ENCODE data around the gene FAR2. TPM values are rescaled to one million over a fixed set of nuclear protein-coding genes. Genes with fewer than 3 reads are reported as not detected.

Gene FAR2
- total RNA-seq, 4 donors from 2014 or later, result 7.4 to 45.4 (median 17.9) TPM

DNA sequence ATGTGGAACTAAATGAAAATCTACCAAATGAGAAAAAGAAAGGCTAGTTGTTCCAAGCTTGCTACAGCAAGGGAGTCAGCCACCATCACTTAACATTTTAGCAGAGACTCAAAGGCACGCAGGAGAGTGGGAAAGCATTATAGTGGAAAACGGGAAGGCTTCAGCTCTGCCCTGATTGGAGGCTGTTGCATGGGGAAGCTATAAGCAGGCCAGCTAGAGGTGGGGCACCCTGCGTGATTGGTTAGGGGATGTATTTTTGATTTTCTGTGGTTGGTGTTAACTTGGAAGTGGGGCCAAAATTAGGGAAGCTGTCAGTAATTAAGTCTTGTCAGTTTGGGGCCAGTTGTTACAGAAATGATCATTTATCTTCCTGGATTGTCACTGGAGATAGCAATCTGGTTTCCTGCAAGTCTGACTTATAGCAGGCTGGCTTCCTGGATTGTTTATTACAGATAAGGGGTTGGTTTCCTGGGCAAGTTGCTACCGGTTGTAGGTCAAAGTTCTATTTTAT lies 93.9 kb downstream of the FAR2 start:
- no peak overlapping the region for H3K4me3 ChIP-seq (ENCODE audit: low read depth, poor library complexity, severe bottlenecking)
- WGBS, 2 donors, result 52 to 55% methylated on average over 4 of the region's 4 CpGs
- peak in 1 of 2 donors; percentile 16 for DNase-seq (ENCODE audit: low spot score in 2 of 2)
- intact Hi-C loops (cut with DNase I; ENCODE audit: low total_unique reads), result no loop called here
- TF ChIP-seq, protein P1, sequence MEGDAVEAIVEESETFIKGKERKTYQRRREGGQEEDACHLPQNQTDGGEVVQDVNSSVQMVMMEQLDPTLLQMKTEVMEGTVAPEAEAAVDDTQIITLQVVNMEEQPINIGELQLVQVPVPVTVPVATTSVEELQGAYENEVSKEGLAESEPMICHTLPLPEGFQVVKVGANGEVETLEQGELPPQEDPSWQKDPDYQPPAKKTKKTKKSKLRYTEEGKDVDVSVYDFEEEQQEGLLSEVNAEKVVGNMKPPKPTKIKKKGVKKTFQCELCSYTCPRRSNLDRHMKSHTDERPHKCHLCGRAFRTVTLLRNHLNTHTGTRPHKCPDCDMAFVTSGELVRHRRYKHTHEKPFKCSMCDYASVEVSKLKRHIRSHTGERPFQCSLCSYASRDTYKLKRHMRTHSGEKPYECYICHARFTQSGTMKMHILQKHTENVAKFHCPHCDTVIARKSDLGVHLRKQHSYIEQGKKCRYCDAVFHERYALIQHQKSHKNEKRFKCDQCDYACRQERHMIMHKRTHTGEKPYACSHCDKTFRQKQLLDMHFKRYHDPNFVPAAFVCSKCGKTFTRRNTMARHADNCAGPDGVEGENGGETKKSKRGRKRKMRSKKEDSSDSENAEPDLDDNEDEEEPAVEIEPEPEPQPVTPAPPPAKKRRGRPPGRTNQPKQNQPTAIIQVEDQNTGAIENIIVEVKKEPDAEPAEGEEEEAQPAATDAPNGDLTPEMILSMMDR (IDR thresholded peaks at IDR 0.05), result no peak
- TF ChIP-seq POLR2A (IDR thresholded peaks at IDR 0.05), result no peak

DNA sequence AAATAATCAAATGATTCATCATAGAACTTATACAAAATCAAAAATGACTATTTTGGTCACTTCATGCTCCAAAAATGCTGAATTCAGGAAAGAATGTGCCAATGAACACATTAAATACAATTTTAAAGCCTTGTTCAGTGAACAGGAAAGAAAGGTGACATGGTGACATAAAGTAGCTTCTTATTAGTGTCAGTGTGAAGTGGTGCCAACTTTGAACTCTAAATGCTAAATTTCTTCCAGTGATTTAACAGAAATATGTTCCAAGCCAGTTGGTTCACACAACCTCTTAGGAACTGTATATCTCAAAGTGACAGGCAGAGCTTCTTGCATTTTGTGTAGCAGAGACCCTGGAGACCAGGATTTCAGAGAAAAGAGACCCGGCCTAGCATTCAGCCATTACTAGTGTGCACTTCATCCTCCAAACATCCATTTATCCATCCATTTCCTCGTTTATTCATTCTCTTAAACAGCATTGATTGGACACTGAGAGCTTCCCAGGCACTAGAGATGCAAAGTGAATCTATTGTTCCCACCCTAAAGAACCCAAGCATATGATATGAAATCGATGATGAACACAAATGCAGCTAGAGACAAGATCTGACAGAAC lies 95.2 kb downstream of the FAR2 start:
- 93 to 94% methylated on average over 3 of the region's 3 CpGs for WGBS, 2 donors
- no peak for DNase-seq (ENCODE audit: low spot score in 2 of 2)
- intact Hi-C loops (cut with DNase I; ENCODE audit: low total_unique reads), result no loop called here
- TF ChIP-seq POLR2A (IDR thresholded peaks at IDR 0.05), result no peak
- TF ChIP-seq, protein P1 (IDR thresholded peaks at IDR 0.05), result no peak
- no peak overlapping the region for H3K4me3 ChIP-seq (ENCODE audit: low read depth, poor library complexity, severe bottlenecking)

DNA sequence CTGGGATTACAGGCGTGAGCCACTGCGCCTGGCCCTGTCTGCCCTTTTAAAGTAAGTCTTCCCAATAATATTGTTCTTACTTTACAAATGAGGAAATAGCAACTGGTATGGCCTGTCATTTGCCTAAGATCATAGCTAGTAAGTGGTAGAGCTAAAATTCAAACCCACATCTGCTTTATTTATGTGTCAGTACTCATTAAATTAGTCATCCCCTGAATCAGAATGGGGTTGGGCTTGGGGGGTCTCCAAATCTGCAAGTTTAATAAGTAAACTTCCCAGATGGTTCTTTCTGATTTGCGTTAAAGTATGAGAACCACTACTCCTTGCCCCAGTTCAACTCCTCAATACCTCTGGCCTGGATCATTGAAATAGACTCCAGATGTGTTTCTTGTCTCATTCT lies 96.2 kb downstream of the FAR2 start:
- 92% methylated on average over 3 of the region's 3 CpGs for WGBS, 2 donors
- TF ChIP-seq, protein P1 (IDR thresholded peaks at IDR 0.05), result no peak
- no peak for TF ChIP-seq POLR2A (IDR thresholded peaks at IDR 0.05)
- intact Hi-C loops (cut with DNase I; ENCODE audit: low total_unique reads), result no loop called here
- no peak overlapping the region for H3K4me3 ChIP-seq (ENCODE audit: low read depth, poor library complexity, severe bottlenecking)
- no peak for DNase-seq (ENCODE audit: low spot score in 2 of 2)

DNA sequence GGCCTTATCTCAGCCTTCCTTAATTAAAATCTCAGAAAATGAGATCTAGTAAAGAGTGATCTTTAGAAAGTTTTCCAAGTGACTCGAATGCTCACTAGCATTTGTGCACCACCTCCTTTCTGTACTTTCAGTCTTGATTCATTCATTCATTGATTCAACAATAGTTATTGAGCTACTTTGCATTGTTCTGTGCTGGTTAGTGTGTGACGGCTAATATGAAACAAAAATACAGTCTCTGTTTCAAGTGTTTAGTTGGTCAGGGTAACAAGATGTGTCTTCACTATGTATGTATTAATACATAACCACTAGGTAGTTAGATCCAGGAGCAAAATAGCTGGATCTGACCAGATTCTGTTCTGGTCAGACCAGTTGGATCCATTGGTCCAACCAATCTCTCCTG lies 100.9 kb downstream of the FAR2 start:
- 96 to 98% methylated on average over 2 of the region's 2 CpGs for WGBS, 2 donors
- TF ChIP-seq, protein P1 (IDR thresholded peaks at IDR 0.05), result no peak
- TF ChIP-seq POLR2A (IDR thresholded peaks at IDR 0.05), result no peak

DNA sequence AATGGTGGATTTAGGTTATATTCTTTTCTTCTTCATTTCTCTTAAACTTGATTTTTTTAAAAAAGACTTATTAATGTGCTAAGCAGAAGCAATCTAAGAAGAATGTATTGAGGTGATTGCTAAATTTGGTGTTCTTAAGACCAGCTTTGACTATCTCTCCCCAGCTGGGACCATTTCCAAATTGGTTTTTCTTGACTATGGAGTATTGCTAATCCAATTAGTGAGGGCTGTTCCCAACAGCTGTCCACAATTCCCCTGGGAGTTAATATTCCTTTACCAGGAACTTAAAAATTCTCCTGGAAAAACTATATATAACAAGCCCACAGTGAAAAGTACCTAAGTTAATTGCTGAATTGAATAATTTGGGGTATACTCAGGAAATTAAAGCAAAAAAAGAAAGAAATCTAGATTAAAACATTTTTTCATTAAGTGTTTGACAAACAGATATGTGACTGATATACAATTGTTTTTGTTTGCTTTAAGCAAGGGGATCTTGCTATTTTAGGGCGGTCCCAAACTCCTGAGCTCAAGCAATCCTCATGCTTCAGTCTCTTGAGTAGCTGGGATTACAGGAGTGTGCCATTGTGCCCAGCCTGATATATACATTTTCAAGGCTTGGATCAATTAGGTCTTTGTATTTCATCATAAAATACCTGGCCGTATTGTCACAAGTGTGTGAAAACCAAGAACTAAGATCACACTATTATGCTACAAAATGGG lies 105.0 kb downstream of the FAR2 start:
- 90 to 98% methylated on average over 2 of the region's 2 CpGs for WGBS, 2 donors
- no peak overlapping the region for H3K4me3 ChIP-seq (ENCODE audit: low read depth, poor library complexity, severe bottlenecking)
- DNase-seq (ENCODE audit: low spot score in 2 of 2), result no peak
- TF ChIP-seq, protein P1 (IDR thresholded peaks at IDR 0.05), result no peak
- TF ChIP-seq POLR2A (IDR thresholded peaks at IDR 0.05), result no peak
- intact Hi-C loops (cut with DNase I; ENCODE audit: low total_unique reads), result loop anchor here (1.0 kb wide), 1 partner anchor 44 kb away; no protein-coding TSS in a partner anchor

More for the DNA sequence above, 100.9 kb downstream of the FAR2 start:
- no peak overlapping the region for H3K4me3 ChIP-seq (ENCODE audit: low read depth, poor library complexity, severe bottlenecking)
- no peak for DNase-seq (ENCODE audit: low spot score in 2 of 2)
- intact Hi-C loops (cut with DNase I; ENCODE audit: low total_unique reads), result no loop called here
